HG03066 (cell line): Measurements from ENCODE around the gene CAMTA1.

Experiments used
- ATAC-seq: cut with Tn5 transposase; IDR thresholded peaks from one replicate; pipeline ENCODE4 v1.9.1; 2021; ENCODE audit warnings: low read depth; ENCODE audit not compliant: unreplicated experiment

The CAMTA1 gene

DNA sequence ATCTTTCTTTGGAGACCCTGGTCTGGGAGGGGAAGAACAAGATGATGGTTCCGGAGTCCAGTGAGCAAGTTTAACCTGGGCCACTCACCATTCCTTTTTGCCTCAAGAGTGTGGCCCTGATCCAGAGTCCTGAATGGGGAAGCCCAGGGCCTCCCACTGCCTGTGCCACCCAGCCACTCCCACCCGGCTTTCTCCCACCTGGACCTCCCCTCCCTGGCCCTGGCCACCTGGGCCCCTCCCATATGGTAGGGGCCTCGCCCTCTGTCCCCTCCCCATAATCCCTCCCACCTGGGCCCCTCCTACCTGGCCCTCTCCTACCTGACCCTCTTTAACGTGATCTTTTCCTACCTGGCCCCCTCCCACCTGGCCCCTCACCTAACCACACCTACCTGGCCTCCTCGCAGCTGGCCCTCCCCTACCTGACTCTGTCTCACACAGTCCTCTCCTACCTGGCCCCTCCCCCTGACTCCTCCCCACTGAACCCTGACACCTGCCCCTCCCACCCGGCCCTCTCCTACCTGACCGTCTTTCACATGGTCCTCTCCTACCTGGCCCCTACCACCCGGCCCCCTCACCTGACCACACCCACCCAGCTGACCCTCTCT lies 765.1 kb downstream of the CAMTA1 start:
- ATAC-seq, result no peak

DNA sequence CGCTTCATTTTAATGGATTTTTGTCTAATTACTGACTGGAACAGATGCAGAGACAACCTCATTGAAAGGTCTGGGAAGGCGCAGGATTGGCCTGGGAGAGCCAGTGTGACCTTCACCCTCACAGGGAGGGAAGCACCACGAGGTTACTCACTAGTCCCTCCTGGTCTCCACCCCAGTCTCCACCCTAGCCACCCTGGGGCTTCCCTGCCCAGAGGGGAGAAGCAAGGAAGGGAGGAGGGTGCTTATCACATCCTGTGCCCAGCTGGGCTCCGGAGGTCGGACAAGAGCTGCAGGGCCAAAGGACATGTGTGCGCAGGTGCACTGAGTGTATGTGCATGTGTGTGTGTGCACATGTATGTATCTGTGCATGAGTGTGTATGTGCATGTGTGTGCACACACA lies 765.7 kb downstream of the CAMTA1 start:
- no peak for ATAC-seq

DNA sequence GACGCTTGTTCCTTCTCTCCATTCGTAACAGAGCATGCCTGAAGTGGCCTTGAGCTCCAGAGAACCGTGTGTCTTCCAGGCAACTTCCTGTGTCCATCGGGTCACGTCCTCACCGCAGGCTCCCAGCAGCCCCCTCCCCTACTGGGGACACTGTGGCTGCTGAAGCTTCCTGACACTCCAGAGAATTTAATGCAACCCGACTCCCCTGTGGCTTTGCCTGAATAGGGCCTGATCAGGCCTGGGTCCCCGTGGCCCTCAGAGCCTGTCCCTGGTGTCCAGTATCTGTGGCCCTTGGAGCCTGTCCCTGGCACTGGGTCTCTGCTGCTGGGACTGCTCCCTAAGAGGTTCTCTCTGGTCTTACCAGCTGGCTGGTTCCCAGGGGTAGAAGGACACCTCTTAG lies 766.2 kb downstream of the CAMTA1 start:
- ATAC-seq, result no peak

DNA sequence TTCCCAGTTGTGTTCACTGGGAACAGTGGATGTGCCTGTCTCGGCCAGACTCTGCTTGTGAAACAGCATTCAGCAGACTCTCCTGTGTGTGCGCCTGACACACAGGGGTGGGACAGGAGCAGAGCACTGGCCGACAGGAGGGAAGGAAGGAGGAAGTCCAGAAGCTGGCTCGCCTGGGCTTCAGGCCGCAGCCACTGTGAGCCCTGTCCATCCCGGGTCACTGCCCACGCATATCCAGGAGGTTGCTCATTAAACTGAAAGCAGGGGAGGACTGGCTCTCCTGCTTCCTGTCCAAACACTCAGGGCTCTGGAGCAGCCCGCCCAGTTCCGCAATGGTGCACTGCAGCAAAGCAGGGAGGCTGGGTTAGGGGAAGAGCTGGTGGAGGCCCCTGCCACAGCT lies 767.1 kb downstream of the CAMTA1 start:
- no peak for ATAC-seq

DNA sequence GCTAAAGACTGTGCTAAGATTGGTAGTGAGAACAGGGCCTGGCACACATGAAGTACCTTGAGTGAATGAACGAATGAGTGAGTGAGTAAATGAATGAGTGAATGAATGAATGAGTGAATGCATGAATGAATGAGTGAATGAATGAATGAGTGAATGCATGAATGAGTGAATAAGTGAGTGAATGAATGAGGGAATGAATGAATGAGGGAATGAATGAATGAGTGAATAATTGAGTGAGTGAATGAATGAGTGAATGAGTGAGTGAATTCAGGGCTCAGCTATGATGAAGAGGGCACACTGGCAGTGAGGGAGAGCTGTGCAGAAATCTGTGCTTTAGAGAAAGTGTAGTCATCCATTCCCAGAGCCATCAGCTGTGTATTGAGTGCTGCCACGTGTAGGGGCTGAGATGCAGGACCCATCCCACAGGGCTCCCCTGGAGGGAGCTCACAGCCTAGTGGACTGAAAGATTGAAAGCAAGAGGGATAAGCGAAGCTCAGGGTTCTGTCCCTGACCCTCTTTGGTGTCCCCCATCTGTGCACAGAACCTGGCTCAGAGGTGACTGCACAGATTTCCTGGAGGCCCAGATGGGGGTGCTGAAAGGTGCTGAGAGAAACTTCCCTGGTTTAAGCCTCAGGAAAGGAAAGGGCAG lies 767.9 kb downstream of the CAMTA1 start:
- no peak for ATAC-seq

DNA sequence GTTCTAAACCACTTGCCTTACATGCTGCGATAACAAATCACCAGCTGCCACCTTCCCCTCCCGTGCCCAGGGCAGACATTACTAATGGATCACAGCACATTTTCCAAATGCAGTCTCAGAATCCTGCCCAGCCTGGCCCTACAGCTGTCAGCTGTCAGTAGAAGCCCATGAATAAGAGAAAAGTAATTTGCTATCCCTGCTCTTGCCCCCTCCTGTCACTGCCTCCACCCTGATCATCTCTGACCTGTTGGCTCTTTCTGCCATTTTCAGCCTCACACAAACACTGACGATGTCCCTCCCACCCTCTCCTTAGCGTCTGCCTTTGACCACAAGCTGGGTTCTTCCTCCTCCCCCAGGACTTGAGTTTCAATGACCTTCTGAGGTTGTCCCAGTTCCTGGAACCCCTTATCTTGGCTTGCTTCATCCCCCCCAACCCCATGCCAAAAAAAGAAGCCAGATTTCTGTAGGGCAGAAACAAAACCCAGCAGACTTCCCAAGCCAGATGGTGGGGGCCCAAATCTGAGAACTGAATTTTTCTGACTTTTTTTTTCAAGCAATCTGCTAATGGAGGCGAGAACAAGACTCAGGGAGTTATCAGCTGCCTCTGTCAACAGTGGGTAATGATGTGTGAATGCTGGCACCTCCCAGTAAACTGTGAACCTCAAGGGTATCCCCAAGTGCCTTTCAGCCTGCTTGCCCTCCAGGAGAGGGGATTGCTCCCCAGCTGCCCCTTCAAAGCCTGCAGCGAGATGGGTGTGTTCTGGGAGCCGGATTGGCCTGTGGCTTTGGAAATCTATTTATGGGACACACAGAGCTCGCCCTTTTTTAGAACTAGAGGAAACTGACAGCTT lies 769.4 kb downstream of the CAMTA1 start:
- no peak for ATAC-seq

DNA sequence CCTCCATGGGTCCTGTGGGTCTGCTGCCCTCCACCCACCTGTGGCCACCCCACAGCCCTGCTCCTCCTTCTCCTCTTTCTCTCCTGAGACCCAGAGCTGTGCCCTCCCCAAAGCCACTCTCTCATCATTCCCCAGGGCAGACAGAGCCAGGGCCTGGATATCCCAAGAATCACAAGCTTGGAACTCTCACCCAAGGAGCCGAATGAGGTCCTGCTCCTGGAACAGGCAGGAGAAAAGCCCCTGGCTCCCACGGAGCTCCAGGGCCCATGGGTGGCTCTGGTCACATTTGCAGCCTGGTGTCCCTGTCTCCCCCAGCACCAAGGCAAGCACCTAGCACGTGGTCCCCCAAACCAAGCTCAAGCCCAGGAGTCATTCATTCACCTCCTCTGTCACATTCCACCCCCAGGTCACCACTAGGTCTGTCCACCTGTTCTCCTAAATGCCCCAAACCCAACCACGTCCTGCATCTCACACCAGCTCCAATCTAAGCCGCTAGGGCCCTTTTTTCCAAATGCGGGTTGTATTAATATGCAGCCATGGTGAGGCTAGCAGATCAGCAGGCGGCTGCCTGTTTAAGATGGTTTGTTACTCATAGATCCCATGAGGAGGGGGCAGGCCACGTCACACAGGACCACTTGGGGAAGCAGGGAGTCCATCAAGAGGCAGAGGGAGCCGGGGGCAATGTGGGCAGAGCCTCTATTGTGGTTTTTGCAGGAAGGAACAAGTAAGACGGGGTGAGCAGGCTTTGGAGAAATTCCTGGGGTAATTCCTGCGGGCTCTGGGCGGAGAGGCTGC lies 770.3 kb downstream of the CAMTA1 start:
- no peak for ATAC-seq

DNA sequence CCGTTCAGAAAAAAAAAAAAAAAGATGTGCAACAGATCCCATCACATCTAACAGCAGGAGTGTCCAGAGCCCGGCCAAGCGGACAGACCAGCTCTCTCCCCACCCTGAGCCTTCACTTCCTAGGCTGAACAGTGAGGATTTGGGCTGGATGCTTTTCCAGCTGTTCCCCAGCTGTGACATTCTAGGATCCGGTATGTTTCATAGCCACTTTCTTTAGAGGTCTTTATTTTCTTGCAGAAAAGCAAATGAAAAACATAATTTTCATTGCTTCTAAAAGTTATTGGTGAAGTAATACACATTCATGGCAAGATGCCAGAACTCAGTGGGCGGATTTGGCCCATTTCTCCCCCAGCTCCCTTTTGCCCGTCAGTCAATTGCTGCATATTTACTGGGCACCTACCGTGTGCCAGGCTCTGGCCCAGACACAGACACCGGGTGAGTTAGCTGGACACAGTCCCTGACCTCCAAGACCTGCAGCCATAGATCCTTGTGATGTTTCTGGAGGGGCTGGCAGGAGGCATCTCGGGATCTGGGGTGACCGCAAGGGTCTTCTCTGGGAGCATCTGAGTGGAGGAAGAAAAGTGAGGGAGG lies 772.1 kb downstream of the CAMTA1 start:
- no peak for ATAC-seq

DNA sequence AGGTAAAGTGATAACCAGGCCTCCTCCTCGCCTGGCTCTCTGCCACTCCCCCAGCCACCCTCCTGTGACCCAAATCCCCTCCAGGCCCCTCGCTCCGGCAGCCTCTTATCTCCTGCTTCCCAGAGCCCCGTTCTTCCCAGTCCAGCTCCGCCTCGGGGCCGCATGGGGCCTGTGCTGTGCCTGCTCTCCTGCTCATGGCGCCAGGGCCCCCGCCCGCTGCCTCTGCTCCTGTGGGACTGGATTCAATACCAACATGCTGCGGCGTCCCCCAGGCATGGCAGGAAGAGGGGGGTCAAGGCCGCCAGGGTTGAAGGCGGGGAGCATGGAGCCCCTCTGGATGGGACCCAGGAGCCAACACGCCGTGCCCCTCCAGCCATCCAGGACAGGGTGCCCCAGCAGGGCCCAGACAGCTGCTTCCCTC lies 772.8 kb downstream of the CAMTA1 start:
- no peak for ATAC-seq

DNA sequence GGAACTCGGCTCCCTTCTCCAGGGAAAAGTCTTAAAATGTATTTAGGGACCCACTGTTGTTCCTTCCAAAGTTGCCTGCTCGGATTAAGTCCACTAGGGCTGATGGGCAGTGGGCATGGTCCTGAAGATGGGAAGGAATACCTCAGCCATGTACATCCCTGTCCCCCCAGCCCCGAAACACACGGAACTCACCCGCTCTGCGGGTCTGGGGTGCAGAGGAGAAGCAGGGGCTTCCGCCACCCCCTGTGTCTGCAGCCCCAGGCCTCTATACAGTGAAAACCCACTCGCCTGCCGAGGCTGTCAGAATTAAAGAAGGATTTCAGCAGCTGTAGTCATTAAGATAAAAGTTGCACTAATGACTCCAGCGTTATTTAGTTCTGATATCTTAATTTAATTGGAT lies 773.2 kb downstream of the CAMTA1 start:
- no peak for ATAC-seq

DNA sequence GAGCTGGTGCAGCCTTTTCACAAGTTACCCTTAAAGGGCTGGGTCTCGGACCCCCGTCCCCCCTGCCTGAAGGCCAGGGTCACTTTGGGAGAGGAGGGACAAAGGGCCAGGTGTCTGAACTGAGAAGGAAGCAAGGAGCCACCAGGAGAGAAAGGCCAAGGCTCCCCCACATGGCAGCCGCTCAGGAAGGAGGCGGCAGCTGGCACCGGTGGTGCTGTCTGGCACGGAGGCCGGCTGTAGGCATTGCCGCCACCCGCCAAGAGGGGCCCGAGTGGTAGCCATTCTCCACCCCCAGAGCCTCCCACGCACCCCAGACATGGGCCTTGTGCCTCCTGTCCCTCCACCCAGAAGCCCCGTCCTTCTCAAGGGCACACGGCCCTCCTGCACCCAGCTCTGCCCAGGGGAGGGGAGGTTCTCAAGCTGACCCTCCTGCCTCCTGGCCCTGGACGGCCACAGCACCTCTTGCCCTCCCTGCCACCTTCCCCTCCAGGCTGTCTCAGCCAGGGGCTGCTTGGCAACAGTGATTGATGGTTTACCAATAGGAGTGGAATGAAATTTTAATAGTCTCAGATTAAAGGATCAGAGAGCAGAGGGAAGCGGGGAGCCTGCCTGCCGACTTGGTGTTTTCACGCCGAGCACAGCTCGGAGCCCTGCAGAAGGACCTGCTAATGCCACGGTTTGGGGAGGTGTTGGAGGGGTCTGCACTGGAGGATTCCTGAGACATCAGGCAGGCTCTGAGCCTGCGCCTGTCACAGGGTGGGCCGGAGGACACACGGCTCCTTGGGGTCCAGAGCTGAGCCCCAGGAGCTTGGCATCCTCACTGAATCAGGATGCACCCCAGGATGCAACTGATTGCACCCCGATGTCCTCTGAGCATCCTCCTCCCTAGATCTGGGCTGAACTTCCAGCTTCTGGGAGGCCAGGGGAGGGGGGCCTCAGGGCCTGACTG lies 773.9 kb downstream of the CAMTA1 start:
- no peak for ATAC-seq

DNA sequence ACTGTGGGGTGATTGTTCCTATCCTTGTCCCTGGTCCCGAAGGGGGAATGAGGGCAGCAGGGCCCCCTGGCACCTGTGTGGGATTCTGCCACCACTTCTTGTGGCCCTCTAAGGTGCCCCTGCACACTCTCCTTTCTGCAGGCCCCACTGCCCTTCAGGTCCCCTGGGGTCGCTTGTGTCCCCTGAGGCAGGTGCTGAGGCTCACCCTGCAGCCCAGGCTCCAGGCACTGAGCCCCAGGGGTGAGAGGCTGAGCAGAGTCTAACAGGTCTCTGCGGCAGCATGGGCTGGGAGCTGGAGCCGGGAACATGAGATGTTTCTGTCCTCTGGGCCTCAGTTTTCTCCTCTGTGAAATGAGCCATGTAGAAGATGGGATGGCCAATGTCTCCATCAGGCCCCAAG lies 774.9 kb downstream of the CAMTA1 start:
- ATAC-seq, result no peak

DNA sequence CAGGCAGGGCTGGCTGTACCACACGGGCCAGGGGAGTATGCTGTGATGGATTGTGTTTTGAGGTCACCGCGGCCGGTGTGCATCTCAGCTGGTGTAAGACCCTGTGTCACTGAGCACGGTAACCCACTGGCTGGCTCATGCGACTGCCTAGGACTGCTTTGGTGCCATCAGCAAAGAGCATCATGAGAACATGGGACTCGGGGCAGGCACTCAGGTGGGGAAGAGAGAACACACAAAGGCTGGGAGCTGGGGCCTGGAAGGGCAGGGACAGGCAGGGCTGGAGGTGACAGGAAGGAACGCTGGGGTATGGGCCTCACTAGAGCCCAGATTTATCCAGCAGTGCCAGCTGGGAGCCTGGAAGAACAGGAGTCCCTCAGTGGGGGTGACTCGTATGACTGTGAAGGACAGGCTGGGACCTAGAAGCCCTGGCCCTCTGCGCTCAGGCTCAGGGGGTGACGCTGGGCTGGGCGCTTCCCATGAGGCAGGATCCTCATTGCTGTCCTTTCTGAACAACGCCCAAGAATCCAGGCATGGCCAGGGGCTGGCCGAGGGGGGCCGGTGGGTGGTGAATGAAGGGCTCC lies 775.4 kb downstream of the CAMTA1 start:
- ATAC-seq, result no peak

DNA sequence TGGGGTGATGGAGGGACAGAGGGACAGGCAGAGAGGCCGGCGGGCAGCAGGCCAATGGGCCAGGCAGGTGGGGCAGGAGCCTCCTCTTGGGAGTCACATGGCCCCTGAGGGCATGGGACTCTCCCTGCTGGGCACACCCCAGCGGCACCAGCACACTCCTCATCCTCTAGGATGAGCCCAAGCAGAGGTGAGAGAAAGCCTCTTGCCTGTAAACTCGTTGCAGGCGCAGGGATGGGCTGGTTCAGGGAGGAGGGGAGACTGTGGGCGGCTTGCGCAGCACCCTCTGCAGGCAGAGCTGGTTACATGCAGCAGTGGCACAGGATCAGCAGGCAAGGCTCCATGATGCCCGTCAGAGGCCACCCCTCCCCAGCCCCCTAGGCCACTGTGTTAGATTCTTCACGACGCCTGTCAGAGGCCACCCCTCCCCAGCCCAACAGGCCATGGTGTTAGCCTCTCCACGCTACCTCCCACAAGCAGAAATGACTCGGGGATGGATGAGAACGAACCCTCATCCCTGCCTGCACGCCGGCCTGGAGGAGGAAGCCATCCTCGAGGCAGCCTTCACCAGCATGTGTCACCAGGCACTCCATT lies 776.2 kb downstream of the CAMTA1 start:
- no peak for ATAC-seq

DNA sequence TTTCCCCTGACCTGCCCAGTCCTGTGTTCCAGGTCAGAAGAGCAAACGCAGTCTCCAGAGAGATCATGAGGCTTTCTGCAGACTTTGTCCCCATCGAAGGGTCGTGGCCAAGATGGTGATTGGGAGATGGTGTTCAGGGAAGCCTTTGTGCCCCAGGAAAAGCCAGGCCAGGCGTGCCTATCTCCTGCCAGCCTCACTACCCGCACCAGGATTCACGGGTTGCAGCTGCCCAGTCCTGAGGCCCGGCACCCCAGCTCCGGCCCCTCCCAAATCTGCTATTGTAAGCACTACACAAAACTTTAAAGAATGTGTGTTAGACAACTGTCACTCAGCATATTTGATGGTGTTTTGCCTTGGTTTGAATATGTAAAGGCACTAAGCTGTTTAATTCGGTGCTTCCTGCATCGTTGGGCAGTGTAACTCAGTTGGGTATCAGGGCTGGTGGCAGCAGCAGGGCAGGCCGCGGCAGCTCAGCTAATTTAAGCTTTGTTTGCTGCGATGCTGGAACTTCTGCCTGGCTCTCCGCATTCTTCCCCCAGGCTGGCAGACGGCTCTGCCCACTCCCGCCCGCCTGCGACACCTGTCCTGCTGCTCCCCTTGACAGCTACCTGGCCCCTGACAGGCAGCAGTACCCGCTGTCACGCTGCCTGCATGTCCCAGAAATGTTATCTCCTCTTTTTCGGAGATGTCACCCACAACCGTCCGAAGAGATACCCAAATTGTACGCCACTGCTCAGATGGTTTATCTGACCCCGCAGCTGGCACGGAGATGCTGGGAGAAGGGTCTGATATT lies 776.9 kb downstream of the CAMTA1 start:
- ATAC-seq, result no peak

DNA sequence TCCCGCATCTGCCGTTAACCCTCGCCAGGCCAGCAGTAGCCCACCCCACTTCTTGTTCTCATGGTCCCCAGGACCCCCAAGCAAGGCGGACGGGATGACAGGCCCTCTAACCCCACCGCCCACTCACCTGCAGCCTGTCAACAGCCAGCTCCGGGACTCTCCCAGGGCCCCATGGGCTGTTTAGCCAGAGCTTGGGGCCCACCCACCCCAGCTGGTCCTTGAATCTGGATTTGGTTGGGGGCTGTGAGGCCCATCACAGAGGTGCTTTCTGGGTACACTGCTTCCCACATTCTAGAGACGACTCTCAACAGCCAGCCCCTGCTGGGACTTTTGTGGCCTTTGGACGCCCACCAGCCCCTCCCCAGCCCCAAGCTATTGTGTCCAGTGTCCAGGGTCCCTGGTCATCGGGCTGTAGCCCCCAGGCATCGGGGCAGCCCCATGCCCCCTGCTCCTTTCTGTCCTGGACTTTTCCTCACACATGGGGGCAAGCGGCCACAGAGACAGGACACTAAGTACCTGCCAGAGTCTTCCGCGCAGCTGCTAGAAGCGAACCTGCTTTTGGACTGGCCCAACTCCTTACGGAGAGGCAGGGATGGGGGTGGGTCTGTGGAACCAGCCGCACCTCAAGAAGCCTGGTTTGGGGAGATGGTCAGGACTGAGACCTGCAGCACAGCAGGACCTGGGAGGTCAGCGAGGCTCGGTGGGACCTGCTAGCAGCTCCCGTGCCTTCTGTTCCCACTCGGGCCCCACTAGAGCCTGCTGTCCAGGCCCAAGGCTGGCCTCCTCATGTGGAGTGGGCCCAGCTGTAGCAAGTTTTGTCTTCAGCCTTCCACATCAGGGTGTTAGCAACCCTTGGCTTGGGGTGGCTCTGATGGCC lies 777.7 kb downstream of the CAMTA1 start:
- ATAC-seq, result no peak

DNA sequence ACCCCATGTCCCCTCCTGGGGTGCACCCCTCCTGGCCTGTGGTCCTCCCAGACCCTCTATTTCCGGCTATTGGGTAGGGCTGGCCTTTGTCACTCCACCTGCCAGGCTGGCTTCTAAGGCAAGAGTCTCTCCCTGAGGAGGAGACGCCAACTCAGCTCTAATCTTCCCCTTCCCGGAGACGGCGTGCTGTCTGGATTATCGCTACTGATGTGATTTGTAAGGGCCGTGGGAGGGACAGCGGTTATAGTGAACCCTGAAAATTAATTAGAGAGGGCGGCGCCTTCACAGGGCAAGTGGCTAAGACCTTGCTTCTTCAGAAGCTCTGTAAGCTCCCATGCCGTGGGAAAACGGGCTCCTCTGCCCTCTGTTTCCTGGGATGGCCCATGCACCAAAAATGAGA lies 778.9 kb downstream of the CAMTA1 start:
- no peak for ATAC-seq
